ENCODE data around the gene ASPM. TPM values are rescaled to one million over a fixed set of nuclear protein-coding genes. Genes with fewer than 3 reads are reported as not detected.

ASPM gene
- total and polyA plus RNA-seq, 9 of the 15 experiments (the other 6 are each of a cell fraction or from before 2014, with no cell fraction given) = 22.7 to 84.4 (median 46.4) TPM

- H3K9me1 ChIP-seq (ENCODE audit: control insufficient read depth, insufficient read depth, low read length) = no peaks in the 10 kb centered on the region
- H2AFZ ChIP-seq (ENCODE audit: low read depth, low read length) = no peak overlapping the region
- TF ChIP-seq ZBTB40 (IDR thresholded peaks at IDR 0.05) (0 out of 2 replicates have a peak, but pooled peaks have one; percentile 22), ZBTB40 (CRISPR knock-in tag; IDR thresholded peaks at IDR 0.05) (peak; percentile 49; the same call in 1 of the 2 replicates), SMAD1 (IDR thresholded peaks at IDR 0.05; ENCODE audit: low read depth, low read length, partially characterized antibody) (no peak)
- intact Hi-C loops (cut with micrococcal nuclease) = no loop called here
- H3K9me3 ChIP-seq (replicated peaks; ENCODE audit: control insufficient read depth, insufficient read depth, low read depth, low read length) = no peaks in the 10 kb centered on the region; the same call in 1 of the 2 replicates
- no peak overlapping the region for H3K27ac ChIP-seq (ENCODE audit: extremely low read depth, low read depth, low read length)
- ChIA-PET CTCF (ENCODE audit: low intra/inter-chr PET ratio) (no interaction called here), POLR2A (interaction anchor here (1.3 to 2.0 kb wide), 3 partner anchors 9 to 28 kb away, joined by 3 to 5 read pairs (median 4); no protein-coding TSS in a partner anchor)
- ATAC-seq = no peak
- no peaks in the 10 kb centered on the region for H3K36me3 ChIP-seq (ENCODE audit: control insufficient read depth, insufficient read depth, low read length)
- H3K27me3 ChIP-seq (ENCODE audit: control insufficient read depth in 2 of 2, insufficient read depth in 2 of 2, low read length in 2 of 2) = no peaks in the 10 kb centered on the region
- no peak overlapping the region for H3K9ac ChIP-seq (ENCODE audit: insufficient read depth in 1 of 2, low read depth in 2 of 2, low read length in 2 of 2)
- no peaks in the 10 kb centered on the region for H4K20me1 ChIP-seq (replicated peaks; ENCODE audit: control insufficient read depth, insufficient read depth, low read length)
- H3K4me3 ChIP-seq = no peak overlapping the region
- peaks cover 2 to 5% of the 10 kb centered on the region in 2 experiments; a peak in 2 of 5 replicates for H3K4me1 ChIP-seq (replicated peaks in 1 of 2; ENCODE audit: control insufficient read depth in 2 of 2, insufficient read depth in 2 of 2, low read length in 2 of 2)
- H3K4me2 ChIP-seq (ENCODE audit: insufficient read depth, low read length) = no peak overlapping the region
- DNase-seq (ENCODE audit: extremely low read depth in 1 of 4, low spot score in 3 of 4) = no peak
- FAIRE-seq = no peak
- in situ Hi-C loops (cut with MboI) = no loop called here
- BruUV-seq (replicated peaks) = no TSS peak
- peaks cover 2% of the 10 kb centered on the region for H3K79me2 ChIP-seq (ENCODE audit: control insufficient read depth, insufficient read depth, low read length)
- WGBS (ENCODE audit: insufficient coverage, low coverage, missing lambda C conversion rate) = 62% methylated on average over 1 of the region's 1 CpG
Measured at GRCh38 chr1:197151185-197151584, 4.7 kb upstream of the ASPM start.
